ENCODE data around the gene SLC13A4. TPM values are rescaled to one million over a fixed set of nuclear protein-coding genes. Genes with fewer than 3 reads are reported as not detected.

SLC13A4 gene
- total and polyA plus RNA-seq, 2 donors (not counting 1 experiment from before 2014, with no cell fraction given), result 0.32 to 0.50 TPM

DNA sequence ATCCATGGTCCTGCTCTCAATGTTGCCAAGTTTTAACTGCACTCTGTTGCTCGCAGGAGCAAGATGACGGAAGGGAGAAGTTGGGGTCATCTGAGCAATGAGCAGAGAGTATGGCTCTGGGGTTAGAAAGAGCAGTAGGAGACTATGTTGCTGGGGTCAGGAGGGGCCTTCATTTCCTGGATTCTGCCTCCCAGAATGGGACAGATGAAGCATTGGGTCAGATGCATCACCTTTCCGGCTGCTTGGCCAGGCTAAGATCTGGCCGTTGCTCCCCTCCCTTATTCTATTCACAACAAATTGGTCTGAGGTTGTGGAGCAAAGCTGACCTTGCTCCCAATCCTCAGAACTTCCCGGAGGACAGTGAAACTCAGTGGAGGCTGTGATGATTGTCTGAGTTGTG lies 43.3 kb downstream of the SLC13A4 start:
- DNase-seq (ENCODE audit: low read depth in 2 of 2), result no peak
- TF ChIP-seq EZH2 (IDR thresholded peaks at IDR 0.05; ENCODE audit: low read length, missing control alignments) (no peak), CTCF (conservative IDR thresholded peaks at IDR 0.05 in 1 of 2, IDR thresholded peaks at IDR 0.05 in 1 of 2; ENCODE audit: low read depth in 1 of 2, low read length in 2 of 2) (no peak)
- H4K20me1 ChIP-seq (ENCODE audit: control insufficient read depth, extremely low read depth, insufficient read depth, low read length), result no peaks in the 10 kb centered on the region
- peaks cover 5% of the 10 kb centered on the region for H3K79me2 ChIP-seq (ENCODE audit: control insufficient read depth, insufficient read depth, low read length)
- H3K4me1 ChIP-seq (ENCODE audit: control insufficient read depth, extremely low read depth, insufficient read depth, low read length), result peaks cover 13% of the 10 kb centered on the region
- no peak overlapping the region for H3K9ac ChIP-seq (ENCODE audit: insufficient read depth, low read length)
- H3K9me3 ChIP-seq (ENCODE audit: control insufficient read depth, insufficient read depth, low read depth, low read length), result no peaks in the 10 kb centered on the region
- no peak overlapping the region for H2AFZ ChIP-seq (ENCODE audit: low read length)
- H3K4me3 ChIP-seq (replicated peaks in 1 of 4; ENCODE audit: control extremely low read depth in 1 of 4, insufficient read depth in 1 of 4, low read depth in 3 of 4, low read length in 4 of 4), result no peak overlapping the region
- no peak overlapping the region for H3K4me2 ChIP-seq (ENCODE audit: extremely low read depth, insufficient read depth, low read length)
- H3K36me3 ChIP-seq (ENCODE audit: control insufficient read depth, insufficient read depth, low read length), result peaks cover 8% of the 10 kb centered on the region
- H3K27me3 ChIP-seq (ENCODE audit: control insufficient read depth, insufficient read depth, low read length), result no peaks in the 10 kb centered on the region
- H3K27ac ChIP-seq (ENCODE audit: insufficient read depth, low read length), result no peak overlapping the region

GRCh38 chr7:135684136-135684535 lies 43.9 kb downstream of the SLC13A4 start:
- Histone ChIP-seq H3K36me3 (ENCODE audit: control insufficient read depth, insufficient read depth, low read length) (peaks cover 8% of the 10 kb centered on the region), H3K4me3 (replicated peaks in 1 of 4; ENCODE audit: control extremely low read depth in 1 of 4, insufficient read depth in 1 of 4, low read depth in 3 of 4, low read length in 4 of 4) (no peak overlapping the region), H3K4me1 (ENCODE audit: control insufficient read depth, extremely low read depth, insufficient read depth, low read length) (peaks cover 14% of the 10 kb centered on the region), H2AFZ (ENCODE audit: low read length) (no peak overlapping the region), H3K4me2 (ENCODE audit: extremely low read depth, insufficient read depth, low read length) (no peak overlapping the region), H3K79me2 (ENCODE audit: control insufficient read depth, insufficient read depth, low read length) (peaks cover 5% of the 10 kb centered on the region), H4K20me1 (ENCODE audit: control insufficient read depth, extremely low read depth, insufficient read depth, low read length) (no peaks in the 10 kb centered on the region), H3K9ac (ENCODE audit: insufficient read depth, low read length) (no peak overlapping the region), H3K27ac (ENCODE audit: insufficient read depth, low read length) (no peak overlapping the region), H3K27me3 (ENCODE audit: control insufficient read depth, insufficient read depth, low read length) (no peaks in the 10 kb centered on the region), H3K9me3 (ENCODE audit: control insufficient read depth, insufficient read depth, low read depth, low read length) (no peaks in the 10 kb centered on the region)
- TF ChIP-seq CTCF (conservative IDR thresholded peaks at IDR 0.05 in 1 of 2, IDR thresholded peaks at IDR 0.05 in 1 of 2; ENCODE audit: low read depth in 1 of 2, low read length in 2 of 2) (no peak), EZH2 (IDR thresholded peaks at IDR 0.05; ENCODE audit: low read length, missing control alignments) (no peak)
- peak in 1 of 2 donors; percentile 65 for DNase-seq (ENCODE audit: low read depth in 2 of 2)

GRCh38 chr7:135683609-135684008 lies 44.4 kb downstream of the SLC13A4 start:
- Histone ChIP-seq H3K4me3 (replicated peaks in 1 of 4; ENCODE audit: control extremely low read depth in 1 of 4, insufficient read depth in 1 of 4, low read depth in 3 of 4, low read length in 4 of 4) (no peak overlapping the region), H3K27ac (ENCODE audit: insufficient read depth, low read length) (no peak overlapping the region), H4K20me1 (ENCODE audit: control insufficient read depth, extremely low read depth, insufficient read depth, low read length) (no peaks in the 10 kb centered on the region), H3K4me2 (ENCODE audit: extremely low read depth, insufficient read depth, low read length) (no peak overlapping the region), H3K9me3 (ENCODE audit: control insufficient read depth, insufficient read depth, low read depth, low read length) (no peaks in the 10 kb centered on the region), H3K27me3 (ENCODE audit: control insufficient read depth, insufficient read depth, low read length) (no peaks in the 10 kb centered on the region), H3K9ac (ENCODE audit: insufficient read depth, low read length) (no peak overlapping the region), H3K79me2 (ENCODE audit: control insufficient read depth, insufficient read depth, low read length) (peaks cover 5% of the 10 kb centered on the region), H3K36me3 (ENCODE audit: control insufficient read depth, insufficient read depth, low read length) (peaks cover 8% of the 10 kb centered on the region), H3K4me1 (ENCODE audit: control insufficient read depth, extremely low read depth, insufficient read depth, low read length) (peaks cover 15% of the 10 kb centered on the region), H2AFZ (ENCODE audit: low read length) (no peak overlapping the region)
- TF ChIP-seq EZH2 (IDR thresholded peaks at IDR 0.05; ENCODE audit: low read length, missing control alignments) (no peak), CTCF (conservative IDR thresholded peaks at IDR 0.05 in 1 of 2, IDR thresholded peaks at IDR 0.05 in 1 of 2; ENCODE audit: low read depth in 1 of 2, low read length in 2 of 2) (no peak)
- no peak for DNase-seq (ENCODE audit: low read depth in 2 of 2)

Data from fibroblast of lung (primary cell).